K562 (cell line): ENCODE measurements around the gene ITGAV. TPM values are rescaled to one million over a fixed set of nuclear protein-coding genes. Genes with fewer than 3 reads are reported as not detected.

ENCODE experiments used
- HDAC2 ChIP-seq: fragments of 450-650 bp; IDR thresholded peaks from 2 replicates; pipeline ENCODE4 v1.6.1; 2016; ENCODE audit warnings: mild to moderate bottlenecking
- PCBP2 ChIP-seq: fragments of 200-400 bp; formaldehyde crosslinking; IDR thresholded peaks from 2 replicates; pipeline ENCODE4 v1.6.1; 2018; ENCODE audit warnings: low read length, low read depth, mild to moderate bottlenecking, moderate library complexity; ENCODE audit not compliant: poor library complexity, severe bottlenecking
- PHF8 ChIP-seq: fragments of 200-600 bp; sonication (generic); IDR thresholded peaks from 2 replicates; pipeline ENCODE4 v1.6.1; 2012; ENCODE audit warnings: mixed run types, mild to moderate bottlenecking, inconsistent platforms, low read length, moderate library complexity, borderline replicate concordance
- SETDB1 ChIP-seq: IDR thresholded peaks from one replicate; pipeline ENCODE4 v1.6.1; 2012; ENCODE audit warnings: low read length, control low read depth, inconsistent platforms
- ZMIZ1 ChIP-seq, 2 experiments: fragments of 150-350 bp in 1 of 2; IDR thresholded peaks; 2 replicates each; pipeline ENCODE4 v1.6.1; 2012 to 2016; ENCODE audit warnings: low read depth in 2 of 2, low read length in 2 of 2, mild to moderate bottlenecking in 1 of 2, moderate library complexity in 1 of 2
- polyA plus RNA-seq, 8 experiments: library from polyadenylated mRNA; depleted of rRNA in 4 of 8; stranded (reverse) in 5 of 8; unstranded in 3 of 8; fragments of >200 nt; fragmentation: Nextera tagmentation in 2 of 8; fragmentation: Illumina TruSeq in 1 of 8; extraction: Ambion mirVana in 2 of 8; extraction: Trizol in 1 of 8; gene quantifications; 2 replicates each; pipeline versions ENCODE4 v1.2.1 to v1.2.3, GENCODE V29; 2011 to 2014; ENCODE audit warnings: inconsistent platforms in 1 of 8, missing spikeins in 1 of 8
- total RNA-seq, 7 experiments: library from RNA; depleted of rRNA in 6 of 7; stranded (reverse); fragments of >200 nt in 6 of 7; fragmentation: Illumina TruSeq in 2 of 7; extraction: Trizol in 2 of 7; gene quantifications; 2 replicates each; pipeline versions ENCODE4 v1.2.1 to v1.2.3, GENCODE V29; 2011 to 2021; ENCODE audit warnings: low replicate concordance in 1 of 7
- TF ChIP-seq, protein P1 (sequence below): fragments of 450-650 bp; IDR thresholded peaks from 2 replicates; pipeline ENCODE4 v1.6.1; 2016; ENCODE audit warnings: mild to moderate bottlenecking, moderate library complexity
- TF ChIP-seq, protein P2 (sequence below): IDR thresholded peaks from 3 replicates; pipeline ENCODE4 v1.6.1; 2011; ENCODE audit warnings: borderline replicate concordance, mild to moderate bottlenecking, moderate library complexity; ENCODE audit not compliant: insufficient read length; ENCODE audit errors: extremely low read depth

Gene ITGAV
- total and polyA plus RNA-seq, 9 of the 15 experiments (the other 6 are each of a cell fraction or from before 2014, with no cell fraction given): 3.7 to 17.7 (median 10.7) TPM

GRCh38 chr2:186639939-186640338, 50.1 kb downstream of the ITGAV start (continued):
- TF ChIP-seq, protein P1, sequence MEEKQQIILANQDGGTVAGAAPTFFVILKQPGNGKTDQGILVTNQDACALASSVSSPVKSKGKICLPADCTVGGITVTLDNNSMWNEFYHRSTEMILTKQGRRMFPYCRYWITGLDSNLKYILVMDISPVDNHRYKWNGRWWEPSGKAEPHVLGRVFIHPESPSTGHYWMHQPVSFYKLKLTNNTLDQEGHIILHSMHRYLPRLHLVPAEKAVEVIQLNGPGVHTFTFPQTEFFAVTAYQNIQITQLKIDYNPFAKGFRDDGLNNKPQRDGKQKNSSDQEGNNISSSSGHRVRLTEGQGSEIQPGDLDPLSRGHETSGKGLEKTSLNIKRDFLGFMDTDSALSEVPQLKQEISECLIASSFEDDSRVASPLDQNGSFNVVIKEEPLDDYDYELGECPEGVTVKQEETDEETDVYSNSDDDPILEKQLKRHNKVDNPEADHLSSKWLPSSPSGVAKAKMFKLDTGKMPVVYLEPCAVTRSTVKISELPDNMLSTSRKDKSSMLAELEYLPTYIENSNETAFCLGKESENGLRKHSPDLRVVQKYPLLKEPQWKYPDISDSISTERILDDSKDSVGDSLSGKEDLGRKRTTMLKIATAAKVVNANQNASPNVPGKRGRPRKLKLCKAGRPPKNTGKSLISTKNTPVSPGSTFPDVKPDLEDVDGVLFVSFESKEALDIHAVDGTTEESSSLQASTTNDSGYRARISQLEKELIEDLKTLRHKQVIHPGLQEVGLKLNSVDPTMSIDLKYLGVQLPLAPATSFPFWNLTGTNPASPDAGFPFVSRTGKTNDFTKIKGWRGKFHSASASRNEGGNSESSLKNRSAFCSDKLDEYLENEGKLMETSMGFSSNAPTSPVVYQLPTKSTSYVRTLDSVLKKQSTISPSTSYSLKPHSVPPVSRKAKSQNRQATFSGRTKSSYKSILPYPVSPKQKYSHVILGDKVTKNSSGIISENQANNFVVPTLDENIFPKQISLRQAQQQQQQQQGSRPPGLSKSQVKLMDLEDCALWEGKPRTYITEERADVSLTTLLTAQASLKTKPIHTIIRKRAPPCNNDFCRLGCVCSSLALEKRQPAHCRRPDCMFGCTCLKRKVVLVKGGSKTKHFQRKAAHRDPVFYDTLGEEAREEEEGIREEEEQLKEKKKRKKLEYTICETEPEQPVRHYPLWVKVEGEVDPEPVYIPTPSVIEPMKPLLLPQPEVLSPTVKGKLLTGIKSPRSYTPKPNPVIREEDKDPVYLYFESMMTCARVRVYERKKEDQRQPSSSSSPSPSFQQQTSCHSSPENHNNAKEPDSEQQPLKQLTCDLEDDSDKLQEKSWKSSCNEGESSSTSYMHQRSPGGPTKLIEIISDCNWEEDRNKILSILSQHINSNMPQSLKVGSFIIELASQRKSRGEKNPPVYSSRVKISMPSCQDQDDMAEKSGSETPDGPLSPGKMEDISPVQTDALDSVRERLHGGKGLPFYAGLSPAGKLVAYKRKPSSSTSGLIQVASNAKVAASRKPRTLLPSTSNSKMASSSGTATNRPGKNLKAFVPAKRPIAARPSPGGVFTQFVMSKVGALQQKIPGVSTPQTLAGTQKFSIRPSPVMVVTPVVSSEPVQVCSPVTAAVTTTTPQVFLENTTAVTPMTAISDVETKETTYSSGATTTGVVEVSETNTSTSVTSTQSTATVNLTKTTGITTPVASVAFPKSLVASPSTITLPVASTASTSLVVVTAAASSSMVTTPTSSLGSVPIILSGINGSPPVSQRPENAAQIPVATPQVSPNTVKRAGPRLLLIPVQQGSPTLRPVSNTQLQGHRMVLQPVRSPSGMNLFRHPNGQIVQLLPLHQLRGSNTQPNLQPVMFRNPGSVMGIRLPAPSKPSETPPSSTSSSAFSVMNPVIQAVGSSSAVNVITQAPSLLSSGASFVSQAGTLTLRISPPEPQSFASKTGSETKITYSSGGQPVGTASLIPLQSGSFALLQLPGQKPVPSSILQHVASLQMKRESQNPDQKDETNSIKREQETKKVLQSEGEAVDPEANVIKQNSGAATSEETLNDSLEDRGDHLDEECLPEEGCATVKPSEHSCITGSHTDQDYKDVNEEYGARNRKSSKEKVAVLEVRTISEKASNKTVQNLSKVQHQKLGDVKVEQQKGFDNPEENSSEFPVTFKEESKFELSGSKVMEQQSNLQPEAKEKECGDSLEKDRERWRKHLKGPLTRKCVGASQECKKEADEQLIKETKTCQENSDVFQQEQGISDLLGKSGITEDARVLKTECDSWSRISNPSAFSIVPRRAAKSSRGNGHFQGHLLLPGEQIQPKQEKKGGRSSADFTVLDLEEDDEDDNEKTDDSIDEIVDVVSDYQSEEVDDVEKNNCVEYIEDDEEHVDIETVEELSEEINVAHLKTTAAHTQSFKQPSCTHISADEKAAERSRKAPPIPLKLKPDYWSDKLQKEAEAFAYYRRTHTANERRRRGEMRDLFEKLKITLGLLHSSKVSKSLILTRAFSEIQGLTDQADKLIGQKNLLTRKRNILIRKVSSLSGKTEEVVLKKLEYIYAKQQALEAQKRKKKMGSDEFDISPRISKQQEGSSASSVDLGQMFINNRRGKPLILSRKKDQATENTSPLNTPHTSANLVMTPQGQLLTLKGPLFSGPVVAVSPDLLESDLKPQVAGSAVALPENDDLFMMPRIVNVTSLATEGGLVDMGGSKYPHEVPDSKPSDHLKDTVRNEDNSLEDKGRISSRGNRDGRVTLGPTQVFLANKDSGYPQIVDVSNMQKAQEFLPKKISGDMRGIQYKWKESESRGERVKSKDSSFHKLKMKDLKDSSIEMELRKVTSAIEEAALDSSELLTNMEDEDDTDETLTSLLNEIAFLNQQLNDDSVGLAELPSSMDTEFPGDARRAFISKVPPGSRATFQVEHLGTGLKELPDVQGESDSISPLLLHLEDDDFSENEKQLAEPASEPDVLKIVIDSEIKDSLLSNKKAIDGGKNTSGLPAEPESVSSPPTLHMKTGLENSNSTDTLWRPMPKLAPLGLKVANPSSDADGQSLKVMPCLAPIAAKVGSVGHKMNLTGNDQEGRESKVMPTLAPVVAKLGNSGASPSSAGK: no peak
- TF ChIP-seq, protein P2, sequence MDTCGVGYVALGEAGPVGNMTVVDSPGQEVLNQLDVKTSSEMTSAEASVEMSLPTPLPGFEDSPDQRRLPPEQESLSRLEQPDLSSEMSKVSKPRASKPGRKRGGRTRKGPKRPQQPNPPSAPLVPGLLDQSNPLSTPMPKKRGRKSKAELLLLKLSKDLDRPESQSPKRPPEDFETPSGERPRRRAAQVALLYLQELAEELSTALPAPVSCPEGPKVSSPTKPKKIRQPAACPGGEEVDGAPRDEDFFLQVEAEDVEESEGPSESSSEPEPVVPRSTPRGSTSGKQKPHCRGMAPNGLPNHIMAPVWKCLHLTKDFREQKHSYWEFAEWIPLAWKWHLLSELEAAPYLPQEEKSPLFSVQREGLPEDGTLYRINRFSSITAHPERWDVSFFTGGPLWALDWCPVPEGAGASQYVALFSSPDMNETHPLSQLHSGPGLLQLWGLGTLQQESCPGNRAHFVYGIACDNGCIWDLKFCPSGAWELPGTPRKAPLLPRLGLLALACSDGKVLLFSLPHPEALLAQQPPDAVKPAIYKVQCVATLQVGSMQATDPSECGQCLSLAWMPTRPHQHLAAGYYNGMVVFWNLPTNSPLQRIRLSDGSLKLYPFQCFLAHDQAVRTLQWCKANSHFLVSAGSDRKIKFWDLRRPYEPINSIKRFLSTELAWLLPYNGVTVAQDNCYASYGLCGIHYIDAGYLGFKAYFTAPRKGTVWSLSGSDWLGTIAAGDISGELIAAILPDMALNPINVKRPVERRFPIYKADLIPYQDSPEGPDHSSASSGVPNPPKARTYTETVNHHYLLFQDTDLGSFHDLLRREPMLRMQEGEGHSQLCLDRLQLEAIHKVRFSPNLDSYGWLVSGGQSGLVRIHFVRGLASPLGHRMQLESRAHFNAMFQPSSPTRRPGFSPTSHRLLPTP: no peak
- TF ChIP-seq SETDB1: no peak
- TF ChIP-seq PHF8: no peak
- TF ChIP-seq ZMIZ1 (IDR thresholded peaks at IDR 0.05; ENCODE audit: low read depth in 2 of 2, low read length in 2 of 2): no peak
- no peak for TF ChIP-seq HDAC2
- TF ChIP-seq PCBP2: no peak
